Measurements from ENCODE around the gene MID1.
A peak's percentile ranks its signal among the peaks of the same experiment; 100 is the strongest.

Gene MID1

DNA sequence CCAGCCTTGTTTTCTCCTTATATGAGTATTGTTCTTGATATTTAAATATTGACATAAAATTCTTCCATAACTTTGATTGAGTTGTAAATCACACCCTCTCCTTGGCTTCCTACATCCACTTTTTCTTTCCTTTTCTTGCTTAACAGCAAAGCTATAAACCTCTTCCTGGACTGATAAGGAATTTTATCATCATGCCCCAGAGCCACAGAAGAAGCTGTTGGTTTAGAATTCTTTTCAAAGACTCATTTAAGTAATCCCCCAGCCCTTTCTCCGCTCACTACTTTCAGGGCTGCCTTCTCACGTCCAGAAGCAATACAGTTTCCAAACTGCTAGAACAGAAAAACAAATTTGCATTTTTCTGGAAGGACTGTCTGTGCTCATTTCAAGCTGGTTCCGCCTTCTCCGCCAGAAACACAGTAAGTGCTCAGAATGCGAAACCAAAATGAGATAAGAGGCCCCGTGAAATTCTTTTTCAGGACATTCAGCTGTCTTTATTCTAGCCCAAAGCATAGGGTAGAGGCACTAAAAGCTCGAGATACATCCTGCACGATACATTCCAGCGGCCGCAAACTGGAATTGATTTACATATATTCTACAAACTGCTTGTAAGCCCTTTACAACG lies 849 bp downstream of the MID1 start:
- no peaks in the 10 kb centered on the region for H3K9me3 ChIP-seq (ENCODE audit: control insufficient read depth in 5 of 5, low read length in 5 of 5)
- peak overlapping the region; percentile 7 for H3K27ac ChIP-seq (ENCODE audit: low read depth, low read length)
- peaks cover 0 to 23% (median 11%) of the 10 kb centered on the region in 5 donors for H3K27me3 ChIP-seq (ENCODE audit: control insufficient read depth in 5 of 5, insufficient read depth in 4 of 5, low read length in 5 of 5)
- H3K36me3 ChIP-seq (ENCODE audit: control insufficient read depth in 5 of 5, insufficient read depth in 5 of 5, low read length in 5 of 5) = no peaks in the 10 kb centered on the region
- H3K4me3 ChIP-seq (ENCODE audit: low read depth in 1 of 5, low read length in 5 of 5) = peak overlapping the region; percentile 58 to 75 (median 69)
- H3K9ac ChIP-seq (ENCODE audit: low read length in 5 of 5) = peak overlapping the region in 3 of 5 donors; percentile 1 to 55 (median 54)
- H3K4me1 ChIP-seq (ENCODE audit: control insufficient read depth in 5 of 5, insufficient read depth in 5 of 5, low read length in 5 of 5) = peaks cover 3 to 19% (median 11%) of the 10 kb centered on the region in 5 donors

GRCh38 chrX:10618961-10619360 lies 1.4 kb downstream of the MID1 start:
- H3K9me3 ChIP-seq (ENCODE audit: control insufficient read depth in 5 of 5, low read length in 5 of 5) = no peaks in the 10 kb centered on the region
- no peaks in the 10 kb centered on the region for H3K36me3 ChIP-seq (ENCODE audit: control insufficient read depth in 5 of 5, insufficient read depth in 5 of 5, low read length in 5 of 5)
- peaks cover 3 to 19% (median 11%) of the 10 kb centered on the region in 5 donors for H3K4me1 ChIP-seq (ENCODE audit: control insufficient read depth in 5 of 5, insufficient read depth in 5 of 5, low read length in 5 of 5)
- peaks cover 0 to 23% (median 11%) of the 10 kb centered on the region in 5 donors for H3K27me3 ChIP-seq (ENCODE audit: control insufficient read depth in 5 of 5, insufficient read depth in 4 of 5, low read length in 5 of 5)
- peak overlapping the region; percentile 58 to 75 (median 69) for H3K4me3 ChIP-seq (ENCODE audit: low read depth in 1 of 5, low read length in 5 of 5)
- peak overlapping the region; percentile 7 for H3K27ac ChIP-seq (ENCODE audit: low read depth, low read length)
- H3K9ac ChIP-seq (ENCODE audit: low read length in 5 of 5) = peak overlapping the region in 1 of 5 donors; percentile 26

GRCh38 chrX:10617999-10618351 lies 2.4 kb downstream of the MID1 start:
- H3K36me3 ChIP-seq (ENCODE audit: control insufficient read depth in 5 of 5, insufficient read depth in 5 of 5, low read length in 5 of 5) = no peaks in the 10 kb centered on the region
- H3K27ac ChIP-seq (ENCODE audit: low read depth, low read length) = no peak overlapping the region
- no peak overlapping the region for H3K9ac ChIP-seq (ENCODE audit: low read length in 5 of 5)
- H3K9me3 ChIP-seq (ENCODE audit: control insufficient read depth in 5 of 5, low read length in 5 of 5) = no peaks in the 10 kb centered on the region
- H3K4me3 ChIP-seq (ENCODE audit: low read depth in 1 of 5, low read length in 5 of 5) = no peak overlapping the region
- peaks cover 0 to 26% (median 11%) of the 10 kb centered on the region in 5 donors for H3K27me3 ChIP-seq (ENCODE audit: control insufficient read depth in 5 of 5, insufficient read depth in 4 of 5, low read length in 5 of 5)
- peaks cover 3 to 19% (median 11%) of the 10 kb centered on the region in 5 donors for H3K4me1 ChIP-seq (ENCODE audit: control insufficient read depth in 5 of 5, insufficient read depth in 5 of 5, low read length in 5 of 5)

DNA sequence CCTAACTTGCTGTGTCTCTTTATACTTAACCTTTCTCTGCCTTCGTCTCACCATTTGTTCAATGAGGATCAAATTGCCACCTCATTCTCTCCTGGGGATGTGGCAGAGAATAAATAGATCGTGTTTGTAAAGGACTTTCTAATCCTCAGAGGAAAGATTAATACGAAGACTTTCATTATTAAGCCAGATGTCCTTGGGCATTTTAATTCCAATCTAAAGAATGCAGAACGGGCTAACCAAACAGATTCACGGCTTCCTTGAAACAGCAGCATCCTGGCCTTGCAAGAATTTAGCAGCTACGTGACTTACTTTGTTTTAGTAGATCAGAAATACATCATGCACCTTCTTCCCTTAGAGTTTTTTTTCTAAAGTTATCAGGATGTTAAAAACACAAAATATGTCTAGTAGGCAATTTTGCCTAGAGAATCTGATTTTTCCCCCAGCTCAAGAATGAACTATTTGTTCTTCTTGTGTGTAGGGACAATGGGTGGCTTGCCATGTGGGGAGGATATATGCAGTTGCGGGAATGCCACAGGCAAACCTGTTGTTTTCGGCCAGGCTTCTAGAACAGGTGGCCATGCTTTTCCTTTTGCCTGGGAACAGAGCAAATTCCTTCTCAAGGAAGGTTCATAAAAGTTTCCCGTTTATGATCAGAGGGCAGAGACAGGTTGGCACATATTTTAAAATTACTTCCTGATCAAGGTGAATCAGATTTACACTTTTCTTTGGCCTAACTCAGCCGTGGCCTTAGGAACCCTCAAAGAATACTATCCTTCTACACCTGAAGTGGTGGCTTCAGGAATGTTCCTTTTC lies 3.0 kb downstream of the MID1 start:
- Histone ChIP-seq H3K27me3 (ENCODE audit: control insufficient read depth in 5 of 5, insufficient read depth in 4 of 5, low read length in 5 of 5) (peaks cover 0 to 25% (median 11%) of the 10 kb centered on the region in 5 donors), H3K9me3 (ENCODE audit: control insufficient read depth in 5 of 5, low read length in 5 of 5) (no peaks in the 10 kb centered on the region), H3K36me3 (ENCODE audit: control insufficient read depth in 5 of 5, insufficient read depth in 5 of 5, low read length in 5 of 5) (no peaks in the 10 kb centered on the region), H3K27ac (ENCODE audit: low read depth, low read length) (no peak overlapping the region), H3K9ac (ENCODE audit: low read length in 5 of 5) (peak overlapping the region in 1 of 5 donors; percentile 15), H3K4me1 (ENCODE audit: control insufficient read depth in 5 of 5, insufficient read depth in 5 of 5, low read length in 5 of 5) (peaks cover 3 to 19% (median 11%) of the 10 kb centered on the region in 5 donors), H3K4me3 (ENCODE audit: low read depth in 1 of 5, low read length in 5 of 5) (no peak overlapping the region)

GRCh38 chrX:10615931-10616774 lies 4.2 kb downstream of the MID1 start:
- peaks cover 0 to 16% (median 11%) of the 10 kb centered on the region in 5 donors for H3K27me3 ChIP-seq (ENCODE audit: control insufficient read depth in 5 of 5, insufficient read depth in 4 of 5, low read length in 5 of 5)
- peaks cover 3 to 23% (median 11%) of the 10 kb centered on the region in 5 donors for H3K4me1 ChIP-seq (ENCODE audit: control insufficient read depth in 5 of 5, insufficient read depth in 5 of 5, low read length in 5 of 5)
- peak overlapping the region in 3 of 5 donors; percentile 17 to 23 (median 20) for H3K4me3 ChIP-seq (ENCODE audit: low read depth in 1 of 5, low read length in 5 of 5)
- H3K27ac ChIP-seq (ENCODE audit: low read depth, low read length) = no peak overlapping the region
- no peaks in the 10 kb centered on the region for H3K36me3 ChIP-seq (ENCODE audit: control insufficient read depth in 5 of 5, insufficient read depth in 5 of 5, low read length in 5 of 5)
- H3K9ac ChIP-seq (ENCODE audit: low read length in 5 of 5) = peak overlapping the region in 1 of 5 donors; percentile 35
- no peaks in the 10 kb centered on the region for H3K9me3 ChIP-seq (ENCODE audit: control insufficient read depth in 5 of 5, low read length in 5 of 5)

- peak overlapping the region in 2 of 5 donors; percentile 17 to 53 for H3K9ac ChIP-seq (ENCODE audit: low read length in 5 of 5)
- peaks cover 0 to 16% (median 5%) of the 10 kb centered on the region in 5 donors for H3K4me1 ChIP-seq (ENCODE audit: control insufficient read depth in 5 of 5, insufficient read depth in 5 of 5, low read length in 5 of 5)
- H3K4me3 ChIP-seq (ENCODE audit: low read depth in 1 of 5, low read length in 5 of 5) = no peak overlapping the region
- H3K27ac ChIP-seq (ENCODE audit: low read depth, low read length) = peak overlapping the region; percentile 87
- no peaks in the 10 kb centered on the region for H3K9me3 ChIP-seq (ENCODE audit: control insufficient read depth in 5 of 5, low read length in 5 of 5)
- H3K27me3 ChIP-seq (ENCODE audit: control insufficient read depth in 5 of 5, insufficient read depth in 4 of 5, low read length in 5 of 5) = peaks cover 0 to 3% (median 0%) of the 10 kb centered on the region in 5 donors
- no peaks in the 10 kb centered on the region for H3K36me3 ChIP-seq (ENCODE audit: control insufficient read depth in 5 of 5, insufficient read depth in 5 of 5, low read length in 5 of 5)
Measured at GRCh38 chrX:10612215-10612614, 8.2 kb downstream of the MID1 start.

DNA sequence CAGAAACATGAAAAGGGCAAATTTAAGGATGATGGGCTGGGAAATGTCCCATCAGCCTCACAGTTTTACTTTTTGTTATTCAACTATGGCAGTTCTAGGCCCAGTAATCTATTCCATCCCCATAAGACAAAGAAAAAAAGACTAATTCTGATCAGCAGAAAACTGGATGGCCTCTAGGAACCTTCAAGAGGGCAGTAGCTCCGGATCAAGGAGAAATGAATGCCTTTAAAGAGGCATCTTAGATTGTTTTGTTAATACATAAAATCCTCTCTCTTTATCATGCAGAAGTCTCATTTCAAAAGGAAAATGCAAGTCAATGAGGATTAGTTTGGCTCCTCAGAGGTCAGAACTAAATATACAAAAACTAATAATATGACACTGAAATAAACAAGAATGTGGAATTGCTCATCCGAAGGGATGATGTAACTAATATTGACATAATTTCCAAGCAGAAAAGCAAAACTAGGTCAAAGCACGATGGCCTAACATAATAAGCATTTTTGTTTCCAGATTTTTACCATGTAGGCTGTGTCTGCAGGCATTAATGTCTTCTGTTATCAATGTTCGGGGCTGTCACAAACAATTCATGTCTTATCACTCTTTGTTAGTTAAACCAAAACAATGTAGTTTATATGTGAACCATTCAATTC lies 8.8 kb downstream of the MID1 start:
- Histone ChIP-seq H3K9ac (ENCODE audit: low read length in 5 of 5) (peak overlapping the region in 2 of 5 donors; percentile 29 to 64), H3K4me3 (ENCODE audit: low read depth in 1 of 5, low read length in 5 of 5) (no peak overlapping the region), H3K9me3 (ENCODE audit: control insufficient read depth in 5 of 5, low read length in 5 of 5) (no peaks in the 10 kb centered on the region), H3K27ac (ENCODE audit: low read depth, low read length) (peak overlapping the region; percentile 87), H3K27me3 (ENCODE audit: control insufficient read depth in 5 of 5, insufficient read depth in 4 of 5, low read length in 5 of 5) (peaks cover 0 to 3% (median 0%) of the 10 kb centered on the region in 5 donors), H3K36me3 (ENCODE audit: control insufficient read depth in 5 of 5, insufficient read depth in 5 of 5, low read length in 5 of 5) (no peaks in the 10 kb centered on the region), H3K4me1 (ENCODE audit: control insufficient read depth in 5 of 5, insufficient read depth in 5 of 5, low read length in 5 of 5) (peaks cover 0 to 16% (median 2%) of the 10 kb centered on the region in 5 donors)

DNA sequence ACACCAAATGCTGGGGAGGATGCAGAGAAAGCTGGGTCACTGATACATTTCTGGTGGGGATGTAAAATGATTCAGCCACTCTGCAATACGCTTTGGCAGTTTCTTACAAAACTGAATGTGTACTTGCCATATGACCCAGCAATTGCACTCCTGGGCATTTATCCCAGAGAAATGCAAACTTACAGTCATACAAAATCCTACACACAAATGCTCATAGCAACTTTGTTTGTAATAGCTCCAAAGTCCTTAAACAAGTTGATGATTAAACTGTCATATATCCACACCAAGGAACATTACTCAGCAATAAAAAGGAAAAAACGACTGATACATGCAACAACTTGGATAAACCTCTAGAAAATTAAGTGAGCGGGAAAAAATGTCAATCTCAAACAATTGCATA lies 12.3 kb downstream of the MID1 start:
- H3K36me3 ChIP-seq (ENCODE audit: control insufficient read depth in 5 of 5, insufficient read depth in 5 of 5, low read length in 5 of 5) = no peaks in the 10 kb centered on the region
- H3K4me1 ChIP-seq (ENCODE audit: control insufficient read depth in 5 of 5, insufficient read depth in 5 of 5, low read length in 5 of 5) = peaks cover 0 to 16% (median 2%) of the 10 kb centered on the region in 5 donors

GRCh38 chrX:10607233-10607632 lies 13.2 kb downstream of the MID1 start:
- no peak overlapping the region for H3K9ac ChIP-seq (ENCODE audit: low read length in 5 of 5)
- no peak overlapping the region for H3K4me3 ChIP-seq (ENCODE audit: low read depth in 1 of 5, low read length in 5 of 5)
- no peaks in the 10 kb centered on the region for H3K36me3 ChIP-seq (ENCODE audit: control insufficient read depth in 5 of 5, insufficient read depth in 5 of 5, low read length in 5 of 5)
- H3K4me1 ChIP-seq (ENCODE audit: control insufficient read depth in 5 of 5, insufficient read depth in 5 of 5, low read length in 5 of 5) = peaks cover 0 to 16% (median 2%) of the 10 kb centered on the region in 5 donors
- no peaks in the 10 kb centered on the region for H3K9me3 ChIP-seq (ENCODE audit: control insufficient read depth in 5 of 5, low read length in 5 of 5)
- H3K27ac ChIP-seq (ENCODE audit: low read depth, low read length) = no peak overlapping the region
- peaks cover 0 to 3% (median 0%) of the 10 kb centered on the region in 5 donors for H3K27me3 ChIP-seq (ENCODE audit: control insufficient read depth in 5 of 5, insufficient read depth in 4 of 5, low read length in 5 of 5)

More for the DNA sequence above, 12.3 kb downstream of the MID1 start:
- no peaks in the 10 kb centered on the region for H3K9me3 ChIP-seq (ENCODE audit: control insufficient read depth in 5 of 5, low read length in 5 of 5)
- no peak overlapping the region for H3K9ac ChIP-seq (ENCODE audit: low read length in 5 of 5)
- H3K27me3 ChIP-seq (ENCODE audit: control insufficient read depth in 5 of 5, insufficient read depth in 4 of 5, low read length in 5 of 5) = peaks cover 0 to 2% (median 0%) of the 10 kb centered on the region in 5 donors
- H3K27ac ChIP-seq (ENCODE audit: low read depth, low read length) = no peak overlapping the region
- no peak overlapping the region for H3K4me3 ChIP-seq (ENCODE audit: low read depth in 1 of 5, low read length in 5 of 5)
